Kidney glomerular epithelial cell (primary cell): ENCODE measurements around the gene GRAP.
"Not testable (repeated sequence)": the region's sequence is repeated elsewhere in the genome, so short reads cannot be mapped to it uniquely, and the experiment has no call there.

Experiments
- DNase-seq: peaks from one replicate; lab custom pipeline; 2025; lab: John Stamatoyannopoulos, UW

Gene GRAP

GRCh38 chr17:19046782-19047375, at the start of gene GRAP:
TSS of gene GRAP (minus strand) at chr17:19046957. CDS start at chr17:19046926, 31 bp downstream.
- DNase-seq, result not testable (repeated sequence)

- not testable (repeated sequence) for DNase-seq
These were observed 47.1 kb upstream of the GRAP start for GRCh38 chr17:19093684-19094438.

- DNase-seq, result not testable (repeated sequence)
These were observed 46.3 kb upstream of the GRAP start for GRCh38 chr17:19092737-19093683.

GRCh38 chr17:19090058-19090772, 43.5 kb upstream of the GRAP start:
- DNase-seq, result not testable (repeated sequence)

GRCh38 chr17:19088804-19089685, 42.3 kb upstream of the GRAP start:
- not testable (repeated sequence) for DNase-seq

- not testable (repeated sequence) for DNase-seq
These were observed 30.6 kb upstream of the GRAP start for GRCh38 chr17:19077386-19077785.

- not testable (repeated sequence) for DNase-seq
These were observed 29.8 kb upstream of the GRAP start for GRCh38 chr17:19076398-19077192.

- DNase-seq, result not testable (repeated sequence)
These were observed 23.8 kb upstream of the GRAP start for GRCh38 chr17:19070318-19071168.

GRCh38 chr17:19064378-19064777, 17.6 kb upstream of the GRAP start:
- not testable (repeated sequence) for DNase-seq

GRCh38 chr17:19063326-19063956, 16.7 kb upstream of the GRAP start:
- DNase-seq, result not testable (repeated sequence)

- not testable (repeated sequence) for DNase-seq
These were observed 16.1 kb upstream of the GRAP start for GRCh38 chr17:19062718-19063325.

GRCh38 chr17:19062009-19062717, 15.4 kb upstream of the GRAP start:
- not testable (repeated sequence) for DNase-seq

GRCh38 chr17:19055447-19055846, 8.7 kb upstream of the GRAP start:
- not testable (repeated sequence) for DNase-seq

GRCh38 chr17:19048826-19049225, 2.1 kb upstream of the GRAP start:
- DNase-seq, result not testable (repeated sequence)

- DNase-seq, result not testable (repeated sequence)
These were observed 753 bp upstream of the GRAP start for GRCh38 chr17:19047510-19047909.

- not testable (repeated sequence) for DNase-seq
These were observed 2.1 kb downstream of the GRAP start for GRCh38 chr17:19044643-19045042.

- DNase-seq, result not testable (repeated sequence)
These were observed 3.7 kb downstream of the GRAP start for GRCh38 chr17:19043032-19043431.
